GM23338 (cell line): ENCODE data around the gene TPP2.

Source experiments
- CTCF ChIP-seq, 2 experiments: fragments of 200-600 bp in 1 of 2; sonication (generic) in 1 of 2; conservative IDR thresholded peaks; 2 replicates each; pipeline versions ENCODE4 v1.5.1 to v1.6.1; 2016 to 2017; ENCODE audit warnings: antibody characterized with exemption in 2 of 2, low read depth in 2 of 2, mild to moderate bottlenecking in 2 of 2, moderate library complexity in 1 of 2
- REST ChIP-seq: IDR thresholded peaks from one replicate; pipeline ENCODE4 v1.6.1; 2018; ENCODE audit warnings: antibody characterized with exemption; ENCODE audit not compliant: unreplicated experiment

- no peak for TF ChIP-seq CTCF (conservative IDR thresholded peaks at IDR 0.05; ENCODE audit: low read depth in 2 of 2)
- TF ChIP-seq REST, result no peak
These were observed 21.0 kb downstream of the TPP2 start for GRCh38 chr13:102617697-102618350.
